Trophoblast cell (in vitro differentiated cells and primary cell): ENCODE data around the gene ILRUN.
"Not testable (repeated sequence)": the region's sequence is repeated elsewhere in the genome, so short reads cannot be mapped to it uniquely, and the experiment has no call there.

Source experiments
- DNase-seq, 2 donors: peaks; one replicate each; pipeline ENCODE4 v3.0.0-alpha.2; 2016
- H2AFZ ChIP-seq: 2 replicates; pipeline ENCODE4 v1.6.1; 2013; ENCODE audit warnings: low read length, moderate library complexity, mild to moderate bottlenecking; ENCODE audit not compliant: insufficient read depth, poor library complexity
- H2AK5ac ChIP-seq: 2 replicates; pipeline ENCODE4 v1.6.1; 2013; ENCODE audit warnings: mild to moderate bottlenecking, low read length
- H2BK120ac ChIP-seq: 2 replicates; pipeline ENCODE4 v1.6.1; 2013; ENCODE audit warnings: low read length, mild to moderate bottlenecking, moderate library complexity; ENCODE audit not compliant: insufficient read depth, poor library complexity
- H2BK12ac ChIP-seq: 2 replicates; pipeline ENCODE4 v1.6.1; 2013; ENCODE audit warnings: mild to moderate bottlenecking, low read length, moderate library complexity
- H2BK5ac ChIP-seq: 2 replicates; pipeline ENCODE4 v1.6.1; 2013; ENCODE audit warnings: low read length, low read depth, moderate library complexity, mild to moderate bottlenecking; ENCODE audit not compliant: poor library complexity
- H3K14ac ChIP-seq: 2 replicates; pipeline ENCODE4 v1.6.1; 2013; ENCODE audit warnings: mild to moderate bottlenecking, low read length
- H3K18ac ChIP-seq: 2 replicates; pipeline ENCODE4 v1.6.1; 2013; ENCODE audit warnings: mild to moderate bottlenecking, low read length
- H3K23ac ChIP-seq: 2 replicates; pipeline ENCODE4 v1.6.1; 2013; ENCODE audit warnings: low read length
- H3K27ac ChIP-seq: 2 replicates; pipeline ENCODE4 v1.5.1; 2013; ENCODE audit warnings: low read depth, mild to moderate bottlenecking, inconsistent platforms, low read length, moderate library complexity
- H3K27me3 ChIP-seq: 2 replicates; pipeline ENCODE4 v1.6.1; 2013; ENCODE audit warnings: inconsistent platforms, mild to moderate bottlenecking, low read length, moderate library complexity; ENCODE audit not compliant: insufficient read depth
- H3K36me3 ChIP-seq, 2 experiments: 1 replicate in 1 of 2; 2 replicates in 1 of 2; pipeline ENCODE4 v1.6.1; 2013; ENCODE audit warnings: low read length in 2 of 2, mild to moderate bottlenecking in 2 of 2, moderate library complexity in 1 of 2; ENCODE audit not compliant: insufficient read depth in 2 of 2, control insufficient read depth in 1 of 2
- H3K4ac ChIP-seq: 2 replicates; pipeline ENCODE4 v1.6.1; 2013; ENCODE audit warnings: low read depth, mild to moderate bottlenecking, low read length, moderate library complexity
- H3K4me1 ChIP-seq, 2 experiments: 1 replicate in 1 of 2; 2 replicates in 1 of 2; pipeline ENCODE4 v1.6.1; 2013; ENCODE audit warnings: low read length in 2 of 2, mild to moderate bottlenecking in 2 of 2, moderate library complexity in 1 of 2; ENCODE audit not compliant: insufficient read depth in 2 of 2, control insufficient read depth in 1 of 2
- H3K4me2 ChIP-seq: 2 replicates; pipeline ENCODE4 v1.6.1; 2013; ENCODE audit warnings: inconsistent platforms, mild to moderate bottlenecking, low read length, moderate library complexity
- H3K4me3 ChIP-seq: 2 replicates; pipeline ENCODE4 v1.5.1; 2013; ENCODE audit warnings: mild to moderate bottlenecking, low read depth, low read length, inconsistent platforms
- H3K79me1 ChIP-seq: one replicate; pipeline ENCODE4 v1.6.1; 2013; ENCODE audit warnings: low read length
- H3K79me2 ChIP-seq: 2 replicates; pipeline ENCODE4 v1.6.1; 2013; ENCODE audit warnings: low read length, mild to moderate bottlenecking; ENCODE audit not compliant: control insufficient read depth, insufficient read depth, poor library complexity
- H3K9ac ChIP-seq: 2 replicates; pipeline ENCODE4 v1.6.1; 2013; ENCODE audit warnings: mild to moderate bottlenecking, low read length
- H3K9me3 ChIP-seq: 2 replicates; pipeline ENCODE4 v1.6.1; 2013; ENCODE audit warnings: low read depth, mild to moderate bottlenecking, control low read depth, inconsistent platforms, low read length; ENCODE audit not compliant: insufficient read depth
- H4K12ac ChIP-seq: 2 replicates; pipeline ENCODE4 v1.6.1; 2013; ENCODE audit warnings: low read depth, mild to moderate bottlenecking, low read length, moderate library complexity
- H4K8ac ChIP-seq: 2 replicates; pipeline ENCODE4 v1.6.1; 2013; ENCODE audit warnings: low read depth, mild to moderate bottlenecking, low read length, moderate library complexity
- H4K91ac ChIP-seq: one replicate; pipeline ENCODE4 v1.6.1; 2013; ENCODE audit warnings: low read depth, mild to moderate bottlenecking, low read length, moderate library complexity
- WGBS: extraction: QIAGEN DNeasy Blood & Tissue Kit; methylation state at CpG from one replicate; pipeline ENCODE4 v1.1.7; 2013; ENCODE audit warnings: missing lambda C conversion rate; ENCODE audit not compliant: insufficient read length, insufficient coverage; ENCODE audit errors: extremely low coverage; 5-methylcytosine and 5-hydroxymethylcytosine counted together

The ILRUN gene

GRCh38 chr6:34676140-34676539 lies 20.4 kb downstream of the ILRUN start:
- Histone ChIP-seq H4K8ac (no peak overlapping the region), H2BK120ac (no peak overlapping the region), H4K91ac (no peak overlapping the region), H2BK5ac (no peak overlapping the region), H3K9me3 (no peaks in the 10 kb centered on the region), H3K4me1 (peaks cover 0 to 3% of the 10 kb centered on the region in 2 experiments), H2AFZ (no peak overlapping the region), H3K4me3 (no peak overlapping the region), H3K27ac (no peak overlapping the region), H3K4me2 (no peak overlapping the region), H3K79me2 (no peaks in the 10 kb centered on the region), H3K79me1 (no peaks in the 10 kb centered on the region), H4K12ac (no peak overlapping the region), H3K36me3 (no peaks in the 10 kb centered on the region), H3K23ac (no peak overlapping the region), H3K4ac (peak overlapping the region; percentile 27), H2BK12ac (no peak overlapping the region), H2AK5ac (no peak overlapping the region), H3K18ac (no peak overlapping the region), H3K14ac (no peak overlapping the region), H3K9ac (no peak overlapping the region), H3K27me3 (peaks cover 3% of the 10 kb centered on the region)
- DNase-seq: no peak

- H2AFZ ChIP-seq: not testable (repeated sequence)
Observed at GRCh38 chr6:34674930-34675329, 21.6 kb downstream of the ILRUN start.

GRCh38 chr6:34674268-34674639 lies 22.3 kb downstream of the ILRUN start:
- Histone ChIP-seq H2AFZ (no peak overlapping the region), H2BK120ac (no peak overlapping the region), H3K4me3 (no peak overlapping the region), H3K36me3 (peaks cover 0 to 2% of the 10 kb centered on the region in 2 experiments), H2BK5ac (no peak overlapping the region), H4K91ac (no peak overlapping the region), H3K79me2 (peaks cover under 1% of the 10 kb centered on the region), H3K9ac (no peak overlapping the region), H2BK12ac (no peak overlapping the region), H3K27ac (no peak overlapping the region), H3K4ac (no peak overlapping the region), H3K4me2 (no peak overlapping the region), H3K79me1 (no peaks in the 10 kb centered on the region), H3K4me1 (peaks cover 0 to 3% of the 10 kb centered on the region in 2 experiments), H3K14ac (no peak overlapping the region), H3K9me3 (no peaks in the 10 kb centered on the region), H3K27me3 (peaks cover 3% of the 10 kb centered on the region), H4K8ac (no peak overlapping the region), H4K12ac (no peak overlapping the region), H2AK5ac (no peak overlapping the region), H3K18ac (no peak overlapping the region), H3K23ac (no peak overlapping the region)
- no peak for DNase-seq
- no CpG with 5 or more reads among the region's 5 CpGs for WGBS

More at GRCh38 chr6:34674930-34675329, 21.6 kb downstream of the ILRUN start:
- not testable (repeated sequence) for H3K4me2 ChIP-seq, H3K18ac ChIP-seq, H4K8ac ChIP-seq, H3K14ac ChIP-seq, H3K27ac ChIP-seq, H4K91ac ChIP-seq, H3K79me2 ChIP-seq, H3K4me1 ChIP-seq, H3K27me3 ChIP-seq, H3K9me3 ChIP-seq, H3K4ac ChIP-seq, H2BK5ac ChIP-seq, H2BK12ac ChIP-seq, H3K79me1 ChIP-seq, H3K9ac ChIP-seq, H3K23ac ChIP-seq, H2AK5ac ChIP-seq, H3K36me3 ChIP-seq, H4K12ac ChIP-seq, DNase-seq, H2BK120ac ChIP-seq, H3K4me3 ChIP-seq
- no CpG with 5 or more reads among the region's 9 CpGs for WGBS

GRCh38 chr6:34673064-34673463 lies 23.5 kb downstream of the ILRUN start:
- peaks cover 0 to 2% of the 10 kb centered on the region in 2 experiments for H3K36me3 ChIP-seq
- no peak overlapping the region for H2AK5ac ChIP-seq
- H4K91ac ChIP-seq: no peak overlapping the region
- H3K27me3 ChIP-seq: peaks cover 3% of the 10 kb centered on the region
- H3K27ac ChIP-seq: no peak overlapping the region
- H3K14ac ChIP-seq: no peak overlapping the region
- no peak overlapping the region for H3K4me2 ChIP-seq
- no peaks in the 10 kb centered on the region for H3K79me1 ChIP-seq
- H2BK5ac ChIP-seq: no peak overlapping the region
- no peak overlapping the region for H4K8ac ChIP-seq
- no peak overlapping the region for H3K4me3 ChIP-seq
- peaks cover 1% of the 10 kb centered on the region for H3K79me2 ChIP-seq
- no peaks in the 10 kb centered on the region for H3K9me3 ChIP-seq
- H3K18ac ChIP-seq: no peak overlapping the region
- no peak overlapping the region for H3K9ac ChIP-seq
- H2BK12ac ChIP-seq: no peak overlapping the region
- no peak overlapping the region for H2BK120ac ChIP-seq
- H3K4me1 ChIP-seq: peaks cover 0 to 3% of the 10 kb centered on the region in 2 experiments
- no peak overlapping the region for H4K12ac ChIP-seq
- H3K4ac ChIP-seq: no peak overlapping the region
- no peak overlapping the region for H2AFZ ChIP-seq
- no peak for DNase-seq
- WGBS: no CpG with 5 or more reads among the region's 1 CpG
- no peak overlapping the region for H3K23ac ChIP-seq
